GM23338 (cell line): ENCODE results near the gene UQCRC1. TPM values are rescaled to one million over a fixed set of nuclear protein-coding genes. Genes with fewer than 3 reads are reported as not detected.

Experiments used
- ATAC-seq: fragments of 200-7000 bp; cut with Tn5 transposase; 3 replicates; pipeline ENCODE4 v1.9.1; 2020
- DNase-seq: peaks from one replicate; pipeline ENCODE4 v3.0.0-alpha.2; 2015; ENCODE audit warnings: low spot score
- H2AFZ ChIP-seq: fragments of 200-600 bp; sonication (generic); 2 replicates; pipeline ENCODE4 v1.8.0; 2016; ENCODE audit warnings: antibody characterized with exemption, mild to moderate bottlenecking, moderate library complexity
- H3F3A ChIP-seq: fragments of 200-600 bp; sonication (generic); replicated peaks from 2 replicates; pipeline ENCODE4 v1.8.0; 2017; ENCODE audit warnings: antibody characterized with exemption, mixed run types, low read depth
- H3K27ac ChIP-seq: fragments of 200-600 bp; sonication (generic); 2 replicates; pipeline ENCODE4 v1.6.1; 2016; ENCODE audit warnings: low read depth
- H3K27me3 ChIP-seq: fragments of 200-600 bp; sonication (generic); 2 replicates; pipeline ENCODE4 v1.8.0; 2016; ENCODE audit warnings: mild to moderate bottlenecking, mixed run types, moderate library complexity; ENCODE audit not compliant: insufficient read depth
- H3K36me3 ChIP-seq: fragments of 200-600 bp; sonication (generic); 2 replicates; pipeline ENCODE4 v1.8.0; 2016; ENCODE audit warnings: mild to moderate bottlenecking; ENCODE audit not compliant: insufficient read depth
- H3K4me1 ChIP-seq: fragments of 200-600 bp; sonication (generic); 2 replicates; pipeline ENCODE4 v1.8.0; 2016; ENCODE audit warnings: mild to moderate bottlenecking, moderate library complexity; ENCODE audit not compliant: insufficient read depth
- H3K4me2 ChIP-seq: fragments of 200-600 bp; sonication (generic); 2 replicates; pipeline ENCODE4 v1.7.1; 2017; ENCODE audit warnings: mixed run types
- H3K4me3 ChIP-seq: fragments of 200-600 bp; sonication (generic); 2 replicates; pipeline ENCODE4 v1.6.1; 2016; ENCODE audit warnings: mixed run types
- H3K79me2 ChIP-seq: fragments of 200-600 bp; sonication (generic); replicated peaks from 2 replicates; pipeline ENCODE4 v1.8.0; 2017; ENCODE audit warnings: mild to moderate bottlenecking; ENCODE audit not compliant: insufficient read depth
- H3K9me2 ChIP-seq: fragments of 200-600 bp; sonication (generic); 2 replicates; pipeline ENCODE4 v1.8.0; 2017; ENCODE audit not compliant: insufficient read depth
- H4K20me1 ChIP-seq: fragments of 200-600 bp; sonication (generic); replicated peaks from 2 replicates; pipeline ENCODE4 v1.8.0; 2017; ENCODE audit warnings: mild to moderate bottlenecking; ENCODE audit not compliant: insufficient read depth
- H3K27ac Mint-ChIP-seq: 2 replicates; pipeline ENCODE4 v1.8.0; 2020; ENCODE audit warnings: inconsistent platforms, mild to moderate bottlenecking, moderate library complexity, mixed read lengths
- H3K27me3 Mint-ChIP-seq: 3 replicates; pipeline ENCODE4 v1.8.0; 2022; ENCODE audit warnings: low read depth, mild to moderate bottlenecking, moderate library complexity, mixed read lengths, inconsistent platforms; ENCODE audit not compliant: insufficient read depth, poor library complexity
- H3K36me3 Mint-ChIP-seq: 3 replicates; pipeline ENCODE4 v1.8.0; 2021; ENCODE audit warnings: low read depth, mild to moderate bottlenecking, inconsistent platforms, moderate library complexity, mixed read lengths
- H3K4me1 Mint-ChIP-seq: 3 replicates; pipeline ENCODE4 v1.8.0; 2020; ENCODE audit warnings: mild to moderate bottlenecking, inconsistent platforms, mixed read lengths
- H3K4me3 Mint-ChIP-seq: 3 replicates; pipeline ENCODE4 v1.8.0; 2021; ENCODE audit warnings: moderate library complexity, mild to moderate bottlenecking, inconsistent platforms, mixed read lengths
- H3K9me3 Mint-ChIP-seq: 3 replicates; pipeline ENCODE4 v1.8.0; 2020; ENCODE audit warnings: moderate library complexity, mild to moderate bottlenecking, inconsistent platforms, mixed read lengths
- ETS1 ChIP-seq: IDR thresholded peaks from 2 replicates; pipeline ENCODE4 v1.6.1; 2016; ENCODE audit warnings: antibody characterized with exemption
- EZH2 ChIP-seq: fragments of 200-600 bp; sonication (generic); IDR thresholded peaks from one replicate; pipeline ENCODE4 v1.8.0; 2017; ENCODE audit warnings: antibody characterized with exemption, mild to moderate bottlenecking, low read depth; ENCODE audit not compliant: unreplicated experiment
- EZH2phosphoT487 ChIP-seq: fragments of 200-600 bp; sonication (generic); IDR thresholded peaks from one replicate; pipeline ENCODE4 v1.8.1; 2018; ENCODE audit warnings: antibody characterized with exemption; ENCODE audit not compliant: unreplicated experiment
- JUNB ChIP-seq: IDR thresholded peaks from one replicate; pipeline ENCODE4 v1.6.1; 2016; ENCODE audit warnings: antibody characterized with exemption; ENCODE audit not compliant: unreplicated experiment
- POLR2AphosphoS5 ChIP-seq: IDR thresholded peaks from 2 replicates; pipeline ENCODE4 v1.6.1; 2016; ENCODE audit warnings: antibody characterized with exemption, low read depth
- REST ChIP-seq: IDR thresholded peaks from one replicate; pipeline ENCODE4 v1.6.1; 2018; ENCODE audit warnings: antibody characterized with exemption; ENCODE audit not compliant: unreplicated experiment
- STAT1 ChIP-seq: IDR thresholded peaks from one replicate; pipeline ENCODE4 v1.6.1; 2016; ENCODE audit warnings: antibody characterized with exemption; ENCODE audit not compliant: unreplicated experiment
- ZNF114 ChIP-seq: fragments of 250-450 bp; sonication (Bioruptor Pico); IDR thresholded peaks from 2 replicates; pipeline ENCODE4 v1.5.0; 2020; ENCODE audit warnings: mild to moderate bottlenecking, moderate library complexity
- ZNF331 ChIP-seq: fragments of 250-450 bp; sonication (Bioruptor Pico); IDR thresholded peaks from 2 replicates; pipeline ENCODE4 v1.5.0; 2020; ENCODE audit warnings: low read depth, mild to moderate bottlenecking, moderate library complexity
- polyA plus RNA-seq: library from polyadenylated mRNA; unstranded; fragments of >200 nt; fragmentation: Nextera tagmentation; extraction: Ambion mirVana; gene quantifications from 2 replicates; pipeline ENCODE4 v1.2.1, GENCODE V29; 2016
- total RNA-seq: library from RNA; depleted of rRNA; stranded (reverse); fragments of >200 nt; shearing (Covaris generic); gene quantifications from 2 replicates; pipeline ENCODE4 v1.2.3, GENCODE V29; 2014

UQCRC1 gene
- total and polyA plus RNA-seq, 2 experiments from 2014 or later: 232 to 439 TPM

- H3F3A ChIP-seq: 0 out of 2 replicates have a peak, but pooled peaks cover 7% of the 10 kb centered on the region
- ATAC-seq: peak; percentile 46
- H4K20me1 ChIP-seq: no peaks in the 10 kb centered on the region; the same call in 1 of the 2 replicates
- H3K36me3 ChIP-seq: 0 out of 2 replicates have a peak, but pooled peaks cover 6% of the 10 kb centered on the region
- peaks cover 12% of the 10 kb centered on the region for H3K4me1 Mint-ChIP-seq
- TF ChIP-seq ZNF114 (no peak), EZH2phosphoT487 (no peak), REST (no peak), JUNB (no peak), ETS1 (no peak), POLR2AphosphoS5 (no peak), STAT1 (no peak), ZNF331 (CRISPR knock-in tag) (no peak)
- H3K36me3 Mint-ChIP-seq: peaks cover 22% of the 10 kb centered on the region
- H3K4me3 ChIP-seq: peak within 1 kb of the TSS; percentile 59
- no peak within 1 kb of the TSS; the same call in 1 of the 2 replicates for H3K27ac Mint-ChIP-seq
- H3K79me2 ChIP-seq: no peaks in the 10 kb centered on the region
- H3K9me2 ChIP-seq: no peaks in the 10 kb centered on the region
- H3K27me3 ChIP-seq: peaks cover 11% of the 10 kb centered on the region; the same call in 1 of the 2 replicates
- peak within 1 kb of the TSS; percentile 94 for H2AFZ ChIP-seq
- H3K4me3 Mint-ChIP-seq: peak within 1 kb of the TSS; percentile 60
- DNase-seq: peak; percentile 68
- peaks cover 17% of the 10 kb centered on the region; the same call in 1 of the 2 replicates for H3K4me1 ChIP-seq
- no peak within 1 kb of the TSS for H3K27ac ChIP-seq
- H3K9me3 Mint-ChIP-seq: no peaks in the 10 kb centered on the region
- peaks cover 22% of the 10 kb centered on the region for H3K27me3 Mint-ChIP-seq
- peak within 1 kb of the TSS; percentile 88 for H3K4me2 ChIP-seq
Observed at GRCh38 chr3:48595075-48595525, 14.3 kb downstream of the UQCRC1 start, which contains the start of gene COL7A1. Gene COL7A1, minus strand, starts transcription at chr3:48595329. Its CDS starts 170 bp downstream, at chr3:48595159.

- Histone ChIP-seq H2AFZ (peak overlapping the region; percentile 94), H3K36me3 (0 out of 2 replicates have a peak, but pooled peaks cover 6% of the 10 kb centered on the region), H3K79me2 (no peaks in the 10 kb centered on the region), H3K27me3 (peaks cover 11% of the 10 kb centered on the region; the same call in 1 of the 2 replicates), H3K27ac (no peak overlapping the region), H3K9me2 (no peaks in the 10 kb centered on the region), H3K4me2 (peak overlapping the region; percentile 88), H3K4me3 (peak overlapping the region; percentile 59), H4K20me1 (no peaks in the 10 kb centered on the region; the same call in 1 of the 2 replicates), H3F3A (0 out of 2 replicates have a peak, but pooled peaks cover 7% of the 10 kb centered on the region), H3K4me1 (peaks cover 17% of the 10 kb centered on the region; the same call in 1 of the 2 replicates)
- no peak overlapping the region for H3K27ac Mint-ChIP-seq
- H3K27me3 Mint-ChIP-seq: peaks cover 22% of the 10 kb centered on the region
- H3K4me3 Mint-ChIP-seq: peak overlapping the region; percentile 60; the same call in 2 of the 3 replicates
- peak; percentile 33 for ATAC-seq
- H3K36me3 Mint-ChIP-seq: peaks cover 16% of the 10 kb centered on the region
- peaks cover 12% of the 10 kb centered on the region for H3K4me1 Mint-ChIP-seq
- DNase-seq: peak; percentile 68
- H3K9me3 Mint-ChIP-seq: no peaks in the 10 kb centered on the region
- no peak for TF ChIP-seq POLR2AphosphoS5
- no peak for TF ChIP-seq EZH2
- no peak for TF ChIP-seq STAT1
- no peak for TF ChIP-seq JUNB
- TF ChIP-seq ZNF114: no peak
- no peak for TF ChIP-seq ETS1
Observed at GRCh38 chr3:48594417-48595049, 14.9 kb downstream of the UQCRC1 start.
